HG02943 (cell line): ENCODE measurements around the gene TMEM94.

Experiments
- ATAC-seq: cut with Tn5 transposase; IDR thresholded peaks from one replicate; pipeline ENCODE4 v1.9.1; 2021; ENCODE audit warnings: mild to moderate bottlenecking, low read depth, moderate library complexity; ENCODE audit not compliant: unreplicated experiment

The TMEM94 gene

DNA sequence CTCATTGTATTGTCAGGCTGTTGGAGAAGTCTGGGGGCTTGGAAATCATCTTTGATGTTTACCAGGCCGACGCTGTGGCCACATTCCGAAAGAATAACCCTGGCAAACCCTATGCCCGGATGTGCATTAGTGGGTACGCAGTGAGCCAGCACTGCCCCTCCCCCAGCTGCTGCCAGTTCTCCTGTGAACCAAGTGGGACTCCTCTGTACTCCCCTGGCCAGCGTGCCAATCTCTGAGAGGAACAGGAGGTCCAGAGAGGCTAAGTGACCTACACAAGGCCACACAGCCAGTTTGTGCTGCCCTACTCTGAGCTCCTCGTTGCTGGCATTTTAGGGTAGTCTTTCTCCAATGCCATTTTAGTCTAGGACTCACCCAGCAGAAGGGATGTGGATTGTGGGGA lies 67.2 kb downstream of the TMEM94 start:
- ATAC-seq, result no peak

DNA sequence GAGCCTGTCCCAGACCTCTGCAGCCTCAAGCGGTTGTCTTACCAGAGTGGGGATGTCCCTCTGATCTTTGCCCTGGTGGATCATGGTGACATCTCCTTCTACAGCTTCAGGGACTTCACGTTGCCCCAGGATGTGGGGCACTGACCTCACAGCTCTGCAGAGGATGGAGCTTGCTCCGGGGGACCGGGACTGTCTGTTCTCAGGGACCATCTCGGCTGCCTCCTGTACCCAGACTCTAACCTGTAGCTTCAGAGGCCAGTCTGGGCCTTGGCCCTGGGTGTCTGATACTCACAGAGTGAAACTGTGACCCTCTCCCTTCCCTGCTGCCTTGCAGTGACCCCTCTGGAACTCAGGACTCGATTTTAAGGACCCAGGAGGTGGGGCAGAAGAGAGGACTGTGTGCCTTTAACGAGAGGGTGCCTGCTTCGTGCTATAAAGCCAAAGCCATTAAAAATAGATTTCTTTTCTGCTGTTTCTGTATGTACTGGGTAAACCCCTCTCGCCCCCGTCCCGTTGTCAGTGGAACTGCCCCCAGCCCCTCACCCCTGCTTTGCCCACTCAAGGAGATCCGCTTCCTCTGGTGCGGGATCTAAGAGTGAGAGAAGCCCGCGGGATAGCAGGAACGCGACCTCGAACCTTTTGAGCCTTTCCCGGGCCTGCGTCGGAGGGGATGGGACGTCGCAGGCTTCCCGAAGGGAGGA lies 68.0 kb downstream of the TMEM94 start:
- ATAC-seq, result no peak

DNA sequence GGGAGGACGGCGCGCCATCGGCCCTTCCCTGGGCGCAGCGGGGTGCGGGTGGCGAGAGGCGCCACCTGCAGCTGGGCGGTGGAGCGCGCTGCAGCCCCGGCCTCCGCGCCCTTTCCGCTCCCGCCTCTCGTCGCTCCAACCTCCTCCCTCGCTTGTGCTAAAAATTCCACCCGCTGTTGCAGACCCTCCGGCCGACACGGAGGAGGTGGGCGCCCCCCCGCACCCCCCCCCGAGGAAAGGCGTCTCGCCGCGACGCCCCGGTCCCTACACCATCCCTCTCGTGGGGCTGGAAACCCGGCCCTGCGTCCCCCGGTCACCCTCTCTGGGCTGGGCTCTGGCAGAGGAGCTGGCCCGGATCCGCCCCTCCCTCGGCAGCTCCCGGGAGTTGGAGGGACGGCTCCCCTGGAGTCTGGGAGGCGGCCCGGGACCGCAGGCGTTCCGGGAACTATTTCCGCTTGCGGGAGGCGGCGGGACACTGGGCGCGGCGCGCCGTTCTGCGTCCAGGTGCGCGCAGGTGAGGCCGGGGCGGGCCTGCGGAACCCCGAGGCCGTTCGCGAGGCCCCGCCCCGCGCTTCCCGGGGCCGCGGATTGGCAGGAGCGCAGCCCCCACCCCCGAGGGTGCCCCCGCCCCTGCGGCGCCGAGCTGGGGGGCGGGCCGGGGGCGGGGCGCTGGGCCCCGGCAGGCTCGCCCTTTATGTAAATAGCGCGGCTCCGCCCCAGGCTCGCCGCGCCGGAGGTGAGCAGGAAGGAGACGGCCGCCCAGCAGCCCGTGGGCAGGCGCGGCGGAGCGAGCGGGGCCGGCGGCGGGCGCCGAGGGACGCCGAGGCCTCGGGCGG lies 68.8 kb downstream of the TMEM94 start, which contains the start of gene LLGL2:
Gene LLGL2, plus strand, starts transcription at position 728 of the 836 bp plus-strand sequence. CDS start 17,730 bp downstream, outside the sequence.
- peak; percentile 67 for ATAC-seq

DNA sequence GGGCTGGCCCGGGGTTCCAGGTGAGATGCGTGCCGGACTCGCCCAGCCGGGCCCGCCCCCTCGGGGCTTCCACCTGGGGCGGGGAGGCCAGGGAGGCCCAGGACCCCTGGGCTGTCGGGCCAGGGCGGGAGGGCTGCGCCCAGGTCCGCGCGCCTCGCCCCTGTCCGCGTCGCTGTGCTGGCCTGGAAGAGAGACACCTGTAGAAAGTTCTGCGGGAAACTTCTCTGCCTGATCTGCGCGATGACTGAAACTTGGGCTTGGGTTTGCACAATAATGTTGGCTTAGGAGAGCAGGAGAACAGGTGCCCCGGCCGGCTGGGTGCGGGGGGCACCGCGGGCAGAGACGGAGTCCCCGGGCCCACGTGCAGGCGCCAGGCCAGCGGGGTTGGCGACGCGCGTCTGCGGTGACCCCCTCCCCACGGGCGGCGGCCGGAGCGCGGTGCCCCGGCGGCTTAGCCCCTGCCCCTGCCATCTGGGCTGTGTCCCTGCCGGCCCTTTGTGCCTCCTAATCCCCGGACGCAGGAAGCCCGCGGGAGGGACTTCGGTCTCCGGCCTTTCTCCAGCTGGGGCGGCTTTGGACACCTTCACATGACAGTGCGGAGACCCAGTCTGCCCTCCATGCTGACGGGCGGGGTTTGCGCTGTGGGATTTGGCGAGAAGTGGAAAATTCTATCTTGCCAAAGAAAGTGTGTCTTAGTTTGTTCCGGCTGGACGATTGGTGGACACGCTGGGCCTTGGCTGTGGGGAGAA lies 69.5 kb downstream of the TMEM94 start:
- no peak for ATAC-seq

DNA sequence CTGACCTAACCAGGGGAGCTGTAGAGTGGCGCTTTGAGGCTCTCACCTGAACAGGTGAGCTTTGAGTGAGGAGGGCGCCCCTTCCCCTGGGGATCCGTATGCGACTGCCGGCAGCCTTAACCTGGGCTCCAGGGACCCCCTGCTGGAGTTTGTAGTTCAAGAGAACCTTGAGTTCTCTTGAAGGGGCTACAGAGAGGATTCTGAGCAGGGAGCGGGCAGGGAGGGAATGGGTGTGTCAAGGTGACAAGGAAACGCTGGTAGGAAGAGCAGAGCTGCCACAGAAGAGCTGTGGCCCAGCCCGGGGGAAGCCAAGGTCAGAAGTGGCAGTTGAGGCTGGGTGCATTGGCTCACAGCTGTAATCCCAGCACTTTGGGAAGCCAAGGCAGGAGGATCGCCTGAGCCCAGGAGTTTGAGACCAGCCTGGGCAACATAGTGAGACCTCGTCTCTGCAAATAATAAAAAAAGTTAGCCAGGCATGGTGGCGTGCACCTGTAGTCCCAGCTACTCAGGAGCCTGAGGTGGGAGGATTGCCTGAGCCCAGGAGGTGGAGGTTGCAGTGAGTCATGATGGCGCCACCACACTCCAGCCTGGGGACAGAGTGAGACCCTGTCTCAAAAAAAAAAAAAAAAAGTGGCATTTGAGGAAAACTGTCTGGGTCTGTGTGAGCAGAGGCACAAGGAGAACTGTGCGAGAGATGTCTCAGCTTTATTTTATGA lies 70.3 kb downstream of the TMEM94 start:
- ATAC-seq, result no peak

DNA sequence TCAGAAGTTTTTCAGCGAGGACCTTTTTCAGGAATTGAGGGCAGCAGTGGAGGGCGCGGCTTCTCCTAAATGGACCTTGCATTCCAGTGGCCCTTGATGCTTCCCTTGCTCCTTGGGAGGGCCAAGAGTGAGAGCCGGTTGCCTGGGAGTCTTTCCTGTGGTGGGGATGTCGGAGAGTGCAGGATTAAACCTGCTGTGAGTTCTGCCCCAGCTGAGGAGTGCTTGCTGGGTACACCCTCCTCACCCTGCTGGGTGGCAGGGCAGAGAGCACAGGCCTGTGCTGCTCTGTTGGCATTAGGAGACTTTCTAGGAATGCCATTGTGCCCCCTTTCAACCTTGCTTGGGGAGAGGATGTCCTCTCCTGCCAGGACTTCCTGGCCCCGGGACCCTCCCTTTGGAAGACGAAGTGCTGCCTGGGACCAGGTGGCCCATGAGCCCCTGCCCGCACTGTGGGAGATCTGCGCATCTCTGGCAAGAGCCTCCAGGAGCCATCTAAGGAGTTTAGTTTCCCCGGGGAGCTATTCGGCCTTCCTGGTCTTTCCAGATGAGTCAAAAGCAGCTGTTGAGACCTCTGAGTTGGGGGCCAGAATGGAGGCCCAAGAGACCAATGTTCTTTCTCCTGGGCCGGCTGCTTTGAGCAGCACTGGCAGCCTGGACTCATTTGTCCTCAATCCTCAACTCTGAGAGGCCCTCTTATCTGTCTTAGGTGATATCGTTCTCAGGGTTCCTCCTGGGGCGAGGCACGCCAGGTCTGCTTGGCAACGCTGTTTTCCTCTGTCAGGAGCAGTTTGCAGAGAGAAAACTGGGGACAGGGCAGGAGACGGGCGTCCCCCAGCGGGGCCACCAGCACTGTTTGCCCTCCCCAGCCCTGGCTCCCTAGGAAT lies 74.6 kb downstream of the TMEM94 start:
- ATAC-seq, result no peak

DNA sequence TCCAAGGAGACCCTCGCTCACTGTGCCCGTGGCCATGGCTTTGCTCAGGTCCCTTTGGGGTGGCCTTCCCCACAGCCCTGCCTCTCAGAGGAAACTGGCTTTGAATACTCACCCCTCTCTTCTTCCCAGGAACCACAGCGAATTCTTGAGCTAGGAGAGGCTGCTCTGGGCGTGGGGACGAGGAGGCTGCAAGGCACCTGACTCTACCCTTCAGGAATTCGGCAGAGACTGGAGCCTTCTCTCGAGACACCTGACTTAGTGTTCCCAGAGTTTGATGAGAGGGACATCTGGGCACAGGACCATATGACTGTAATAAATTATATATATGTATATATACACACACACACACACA lies 75.3 kb downstream of the TMEM94 start:
- ATAC-seq, result no peak

DNA sequence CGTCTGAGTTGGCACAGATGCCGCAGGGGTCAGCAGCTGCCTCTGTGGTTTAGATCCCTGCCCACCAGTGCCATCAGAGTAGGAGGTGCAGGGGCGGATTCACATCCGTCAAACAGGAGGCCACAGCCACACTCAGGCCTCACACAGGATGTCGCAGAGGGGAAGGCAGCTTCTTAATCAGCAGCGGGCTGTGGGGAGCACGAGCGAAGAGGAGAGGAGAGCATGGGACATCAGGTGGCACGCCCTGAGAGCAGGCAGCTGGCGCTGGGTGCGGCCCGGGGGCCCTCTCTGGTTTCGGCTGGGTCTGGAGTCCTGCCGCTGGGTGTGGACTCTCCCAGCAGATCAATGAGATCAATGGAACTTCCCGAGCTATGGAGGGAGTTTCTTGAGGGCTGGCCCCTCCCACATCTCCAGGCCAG lies 78.7 kb downstream of the TMEM94 start:
- no peak for ATAC-seq

DNA sequence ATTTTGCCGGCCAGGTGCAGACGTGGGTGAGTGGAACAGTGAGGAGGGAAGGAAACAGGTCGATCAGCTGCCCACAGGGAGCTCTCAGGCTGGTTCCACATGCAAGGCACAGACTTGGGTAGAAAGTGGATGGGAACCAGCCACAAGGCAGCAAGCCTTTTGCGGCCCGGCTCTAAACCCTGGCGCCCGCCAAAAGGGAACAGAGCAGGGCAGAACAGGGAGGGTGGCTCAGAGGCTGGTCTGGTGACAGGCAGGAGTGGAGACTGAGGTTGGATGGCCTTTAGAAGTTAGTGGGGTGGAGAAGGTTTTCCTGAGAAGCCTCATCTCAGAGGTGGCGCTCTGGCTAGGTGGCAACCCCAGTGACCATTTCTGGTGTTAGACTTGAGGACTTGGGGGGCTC lies 79.4 kb downstream of the TMEM94 start:
- no peak for ATAC-seq

DNA sequence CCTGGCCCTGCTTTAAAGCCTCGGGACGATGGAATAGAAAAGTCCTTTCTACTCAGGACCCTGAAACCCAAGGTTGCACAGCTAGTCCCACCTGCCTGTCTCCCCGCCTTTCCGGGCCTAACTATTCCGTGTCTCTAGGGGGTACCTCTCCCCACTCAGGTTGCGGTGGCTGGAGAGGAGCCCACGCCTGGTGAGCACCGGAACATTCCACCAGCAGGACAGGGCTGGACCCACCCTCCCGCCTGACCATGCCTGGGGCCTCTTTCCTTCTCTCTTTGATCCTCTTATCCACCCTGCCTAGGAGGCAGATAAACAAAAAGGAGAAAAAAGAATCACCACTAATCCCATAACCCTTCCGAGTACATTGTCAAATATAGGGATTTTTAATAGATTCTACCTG lies 79.9 kb downstream of the TMEM94 start:
- no peak for ATAC-seq

DNA sequence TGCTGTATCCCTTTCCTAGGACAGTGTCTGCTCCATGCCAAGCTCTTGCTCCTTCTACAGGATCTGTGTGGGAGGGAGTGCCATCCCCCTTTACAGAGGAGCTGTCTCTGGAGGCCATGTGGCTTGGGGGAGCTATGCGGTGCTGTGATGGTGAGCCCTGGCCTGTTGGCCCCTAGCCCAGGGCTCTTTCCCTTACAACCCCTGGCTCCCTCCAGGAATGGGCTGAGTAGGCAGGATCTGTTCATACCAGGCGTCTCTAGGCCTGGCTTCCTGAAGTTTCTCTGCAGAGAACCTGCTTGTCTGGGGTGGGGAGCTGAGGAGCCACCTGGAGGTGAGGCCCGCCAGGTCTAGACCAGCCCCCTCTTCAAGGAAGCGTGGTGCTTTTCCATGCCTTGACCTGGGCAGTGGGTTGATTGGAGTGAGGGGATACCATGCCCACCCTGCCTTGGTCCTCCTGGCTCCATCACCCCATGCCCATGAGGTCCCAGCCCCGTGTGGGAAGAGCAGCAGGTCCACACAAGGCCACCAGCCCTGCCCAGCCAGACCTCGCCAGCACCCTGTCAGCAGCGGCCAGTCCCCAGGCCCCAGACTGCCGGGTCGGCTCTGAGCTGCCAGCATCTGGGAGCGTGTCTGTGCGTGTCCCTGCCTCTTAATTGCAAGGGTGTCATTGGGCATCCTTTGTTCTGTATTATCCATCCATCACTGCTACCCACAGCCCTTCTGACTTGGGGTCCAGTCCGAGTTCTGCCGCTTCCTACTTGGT lies 83.7 kb downstream of the TMEM94 start:
- ATAC-seq, result no peak

DNA sequence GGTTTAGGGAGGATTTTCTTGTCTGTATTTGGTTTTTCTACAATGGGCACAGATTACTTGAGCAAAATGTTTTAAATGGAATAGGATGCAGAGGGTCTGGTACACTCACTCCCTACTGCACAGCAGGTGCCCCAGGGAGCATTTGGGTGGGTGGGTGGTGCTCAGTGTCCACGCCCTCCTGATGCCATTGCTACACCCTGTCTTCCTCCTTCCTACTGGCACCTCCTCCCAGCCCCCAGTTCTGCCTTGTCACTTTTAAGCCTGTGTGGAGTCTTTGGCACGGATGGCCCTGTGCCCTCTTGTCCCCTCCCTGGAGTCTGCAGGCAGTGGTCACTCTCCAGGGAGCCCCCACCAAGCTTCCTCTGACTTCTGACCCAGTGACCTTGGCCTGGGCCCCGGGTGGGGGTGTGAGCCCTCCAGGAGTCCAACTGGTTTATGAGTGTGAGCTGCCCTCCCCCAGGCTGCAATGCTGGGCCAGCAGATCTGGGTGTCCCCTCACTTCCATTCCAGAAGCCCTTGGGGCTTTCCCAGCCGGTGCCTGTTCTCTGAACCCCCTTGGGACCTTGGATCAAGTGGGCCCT lies 84.6 kb downstream of the TMEM94 start:
- ATAC-seq, result no peak

DNA sequence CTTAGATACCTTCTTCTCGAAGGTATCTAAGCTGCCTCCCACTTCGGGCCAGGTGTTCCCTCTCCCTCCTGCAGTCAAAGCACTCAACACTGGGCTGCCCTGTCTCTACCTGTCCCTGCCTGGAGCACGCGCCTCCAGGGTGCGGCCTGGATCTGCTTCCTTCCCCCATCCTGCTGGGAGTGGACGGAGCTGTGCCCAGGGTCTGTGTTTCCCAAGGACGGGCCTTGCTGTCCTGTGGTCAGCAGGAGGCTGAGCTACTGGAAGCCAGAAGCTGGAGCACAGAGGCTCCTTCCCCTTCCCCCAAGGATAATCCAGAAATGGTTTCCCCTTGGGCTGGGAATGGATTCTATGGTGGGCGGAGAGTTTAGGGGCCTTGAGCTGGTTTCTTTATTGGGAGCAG lies 85.8 kb downstream of the TMEM94 start:
- no peak for ATAC-seq

DNA sequence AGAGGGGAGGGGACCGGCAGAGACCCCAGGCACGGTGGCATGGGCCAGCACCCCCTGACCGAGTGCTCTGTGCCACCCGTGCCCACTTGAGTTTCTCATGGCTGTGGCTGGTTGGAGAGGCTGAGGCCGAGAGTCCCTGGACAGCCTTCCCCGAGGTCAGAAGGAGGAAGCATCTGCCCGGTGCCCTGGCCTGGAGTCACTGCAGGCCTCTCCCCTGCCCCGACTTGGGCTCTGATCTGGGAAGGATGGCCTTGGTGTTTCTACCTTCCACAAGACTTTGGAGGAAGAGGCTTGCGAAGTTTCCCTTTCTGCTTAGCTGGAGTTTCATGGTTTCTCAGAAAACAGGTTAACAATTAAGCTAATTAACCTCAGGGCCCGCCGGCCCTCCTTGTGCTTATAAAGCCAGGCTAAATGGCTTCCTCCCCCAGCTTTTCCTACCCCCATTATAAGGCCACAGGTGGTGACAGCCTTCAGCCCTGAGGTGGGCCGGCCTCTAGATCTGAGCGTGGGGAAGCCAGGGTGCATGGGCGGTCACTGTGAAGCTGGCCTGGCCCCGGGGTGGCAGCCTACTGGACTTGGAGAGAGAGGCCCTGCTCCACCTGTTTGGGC lies 86.4 kb downstream of the TMEM94 start:
- ATAC-seq, result no peak

DNA sequence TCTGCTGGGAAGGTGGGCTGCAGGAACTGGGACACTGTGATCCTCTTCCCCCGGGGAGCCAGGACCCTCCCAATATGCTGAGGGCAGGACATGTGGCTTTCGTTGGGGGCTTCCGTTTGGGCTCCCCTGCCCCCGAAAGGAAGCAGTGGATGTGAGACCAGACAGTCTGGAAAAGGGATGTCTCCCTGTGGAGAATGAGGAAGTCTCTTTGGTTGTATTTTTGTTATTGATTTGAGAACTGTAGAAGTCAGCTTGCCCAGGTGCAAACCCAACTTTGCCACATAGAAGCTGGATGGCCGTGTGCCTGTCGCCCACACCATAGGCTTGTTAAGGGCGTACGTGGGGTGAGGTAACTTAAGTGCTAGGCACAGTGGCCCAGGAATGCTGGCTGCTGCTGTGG lies 87.8 kb downstream of the TMEM94 start:
- ATAC-seq, result no peak

DNA sequence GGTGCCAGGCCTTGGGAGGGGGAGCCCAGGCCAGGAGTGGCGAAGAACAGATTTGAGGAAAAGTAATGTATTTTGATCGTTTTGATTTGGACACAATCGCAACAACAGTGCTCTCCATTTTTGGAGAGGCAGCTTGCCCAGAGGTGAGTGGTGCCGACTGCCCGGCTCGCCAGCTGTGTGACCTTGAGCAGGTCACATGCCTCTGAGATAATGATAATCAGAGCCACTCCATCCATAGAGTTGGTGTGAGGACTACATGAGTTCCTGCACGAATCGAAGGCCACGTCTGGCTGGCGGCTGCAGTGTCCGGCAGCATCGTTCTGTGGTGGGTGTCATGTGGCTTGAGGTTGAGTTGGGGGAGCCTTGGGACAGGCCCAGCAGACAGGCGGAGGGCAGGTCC lies 89.7 kb downstream of the TMEM94 start:
- no peak for ATAC-seq

DNA sequence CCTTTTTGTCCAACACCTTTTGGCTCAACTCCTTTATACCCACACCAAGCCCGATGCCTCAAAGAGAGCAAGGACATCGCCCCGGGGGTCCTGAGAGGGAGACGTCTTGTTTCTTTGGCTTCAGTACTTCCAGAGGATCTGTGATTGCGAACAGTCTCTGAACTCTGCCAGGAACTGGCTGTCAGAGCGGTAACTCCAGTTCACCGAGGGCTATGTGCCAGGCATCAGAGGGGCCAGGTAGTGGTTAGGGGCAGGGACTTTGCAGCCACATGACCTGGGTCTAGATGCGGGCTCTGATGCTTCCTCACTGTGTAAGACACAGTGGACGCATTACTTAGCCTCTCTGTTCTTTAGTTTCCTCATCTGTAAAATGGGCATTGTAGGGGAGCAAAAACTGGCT lies 90.7 kb downstream of the TMEM94 start:
- no peak for ATAC-seq

DNA sequence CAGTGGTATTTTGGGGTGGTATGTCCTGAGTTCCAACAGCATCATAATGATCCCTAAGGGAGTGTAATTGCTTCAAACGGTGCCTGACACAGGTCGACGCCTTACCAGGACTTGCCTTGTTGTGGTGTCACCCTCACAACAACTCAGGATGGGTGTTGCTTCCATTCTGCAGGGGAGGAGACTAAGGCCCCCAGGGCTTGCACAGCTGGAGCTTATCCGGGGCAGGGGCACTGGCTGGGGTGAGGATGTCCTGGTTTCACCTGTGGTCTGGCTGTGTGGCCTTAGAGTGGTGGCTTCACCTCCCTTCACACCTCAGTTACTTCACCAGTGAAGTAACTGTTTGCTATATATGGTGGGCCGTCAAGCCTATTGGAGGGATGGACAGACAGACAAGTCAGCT lies 92.4 kb downstream of the TMEM94 start:
- ATAC-seq, result no peak
